K562 (cell line): ENCODE measurements around the gene PRKD2. TPM values are rescaled to one million over a fixed set of nuclear protein-coding genes. Genes with fewer than 3 reads are reported as not detected.

Experiments
- ARID4B ChIP-seq: sonication (generic); formaldehyde crosslinking; IDR thresholded peaks from 2 replicates; pipeline ENCODE4 v1.8.0; 2022; ENCODE audit warnings: mild to moderate bottlenecking, missing genetic modification reagents
- ATF1 ChIP-seq, 2 experiments: fragments of 450-650 bp in 1 of 2; IDR thresholded peaks; 2 replicates each; pipeline ENCODE4 v1.6.1; 2016; ENCODE audit warnings: missing compliant biosample characterization in 1 of 2, missing genetic modification characterization in 1 of 2
- GABPA ChIP-seq: fragments of 200-800 bp; sonication (Bioruptor generic); conservative IDR thresholded peaks from 2 replicates; pipeline ENCODE4 v1.6.1; 2016; ENCODE audit warnings: low read depth, missing genetic modification characterization, missing compliant biosample characterization
- KDM5B ChIP-seq: fragments of 200-600 bp; sonication (generic); IDR thresholded peaks from 2 replicates; pipeline ENCODE4 v1.6.1; 2012; ENCODE audit warnings: low read depth, mild to moderate bottlenecking, moderate library complexity, low read length, control low read depth, inconsistent platforms; ENCODE audit not compliant: insufficient replicate concordance
- MTF1 ChIP-seq: fragments of 250-450 bp; sonication (Bioruptor Pico); IDR thresholded peaks from 2 replicates; pipeline ENCODE4 v1.9.0; 2021; ENCODE audit warnings: moderate library complexity, mild to moderate bottlenecking, inconsistent platforms, borderline replicate concordance
- NFIX ChIP-seq: fragments of 250-450 bp; sonication (Bioruptor Pico); IDR thresholded peaks from 2 replicates; pipeline ENCODE4 v1.4.0; 2020; ENCODE audit warnings: low read depth, mild to moderate bottlenecking, moderate library complexity
- NR0B1 ChIP-seq: fragments of 450-650 bp; IDR thresholded peaks from one replicate; pipeline ENCODE4 v1.6.1; 2018; ENCODE audit warnings: mild to moderate bottlenecking, moderate library complexity; ENCODE audit not compliant: partially characterized antibody
- TAF1 ChIP-seq: IDR thresholded peaks from 2 replicates; pipeline ENCODE4 v1.6.1; 2011; ENCODE audit warnings: mild to moderate bottlenecking, low read length, moderate library complexity; ENCODE audit not compliant: insufficient read depth, control insufficient read depth, severe bottlenecking; ENCODE audit errors: extremely low read depth
- TFAP4 ChIP-seq: sonication (generic); formaldehyde crosslinking; IDR thresholded peaks from 2 replicates; pipeline ENCODE4 v1.8.0; 2022; ENCODE audit warnings: missing genetic modification reagents, mild to moderate bottlenecking, moderate library complexity, borderline replicate concordance
- WHSC1 ChIP-seq: IDR thresholded peaks from one replicate; pipeline ENCODE4 v1.6.1; 2012; ENCODE audit warnings: low read length, control low read depth, inconsistent platforms
- ZBTB17 ChIP-seq: fragments of 450-650 bp; formaldehyde crosslinking; IDR thresholded peaks from 2 replicates; pipeline ENCODE4 v1.4.0; 2020; ENCODE audit warnings: mild to moderate bottlenecking
- ZNF134 ChIP-seq: fragments of 250-450 bp; sonication (Bioruptor Pico); conservative IDR thresholded peaks from 2 replicates; pipeline ENCODE4 v1.4.0; 2020
- ZNF395 ChIP-seq: fragments of 200-800 bp; sonication (Bioruptor generic); IDR thresholded peaks from 2 replicates; pipeline ENCODE4 v1.6.1; 2017; ENCODE audit warnings: missing genetic modification characterization, missing compliant biosample characterization
- ZNF408 ChIP-seq: fragments of 250-450 bp; sonication (Bioruptor Pico); IDR thresholded peaks from 2 replicates; pipeline ENCODE4 v1.4.0; 2020; ENCODE audit warnings: low read depth, mild to moderate bottlenecking, moderate library complexity
- ZNF507 ChIP-seq: conservative IDR thresholded peaks from 2 replicates; pipeline ENCODE4 v1.6.1; 2017; ENCODE audit warnings: missing genetic modification characterization, missing compliant biosample characterization
- ZNF551 ChIP-seq: fragments of 250-450 bp; sonication (Bioruptor Pico); IDR thresholded peaks from 2 replicates; pipeline ENCODE4 v1.5.0; 2021; ENCODE audit warnings: mild to moderate bottlenecking, moderate library complexity
- ZNF583 ChIP-seq: fragments of 250-450 bp; sonication (Bioruptor Pico); IDR thresholded peaks from 2 replicates; pipeline ENCODE4 v1.4.0; 2020
- ZNF764 ChIP-seq: fragments of 250-450 bp; sonication (Bioruptor Pico); IDR thresholded peaks from 2 replicates; pipeline ENCODE4 v1.4.0; 2020; ENCODE audit warnings: low read depth, mild to moderate bottlenecking, moderate library complexity
- polyA plus RNA-seq, 8 experiments: library from polyadenylated mRNA; depleted of rRNA in 4 of 8; stranded (reverse) in 5 of 8; unstranded in 3 of 8; fragments of >200 nt; fragmentation: Nextera tagmentation in 2 of 8; fragmentation: Illumina TruSeq in 1 of 8; extraction: Ambion mirVana in 2 of 8; extraction: Trizol in 1 of 8; gene quantifications; 2 replicates each; pipeline versions ENCODE4 v1.2.1 to v1.2.3, GENCODE V29; 2011 to 2014; ENCODE audit warnings: inconsistent platforms in 1 of 8, missing spikeins in 1 of 8
- total RNA-seq, 7 experiments: library from RNA; depleted of rRNA in 6 of 7; stranded (reverse); fragments of >200 nt in 6 of 7; fragmentation: Illumina TruSeq in 2 of 7; extraction: Trizol in 2 of 7; gene quantifications; 2 replicates each; pipeline versions ENCODE4 v1.2.1 to v1.2.3, GENCODE V29; 2011 to 2021; ENCODE audit warnings: low replicate concordance in 1 of 7
- TF ChIP-seq, protein P1 (sequence below): sonication (generic); formaldehyde crosslinking; IDR thresholded peaks from 2 replicates; pipeline ENCODE4 v1.9.0; 2022; ENCODE audit warnings: mild to moderate bottlenecking, missing genetic modification reagents

Gene PRKD2
- total and polyA plus RNA-seq, 9 of the 15 experiments (the other 6 are each of a cell fraction or from before 2014, with no cell fraction given), result 1.8 to 60.0 (median 15.0) TPM

GRCh38 chr19:46745521-46746280 is 28.8 kb upstream of the PRKD2 start, which contains the start of gene FKRP (continued):
- TF ChIP-seq ZNF507 (tag) (no peak), ZNF764 (CRISPR knock-in tag) (no peak), ARID4B (peak; percentile 78), KDM5B (peak; percentile 17), ZNF583 (CRISPR knock-in tag) (0 out of 2 replicates have a peak, but pooled peaks have one; percentile 21), WHSC1 (no peak), MTF1 (no peak), NFIX (no peak), ATF1 (CRISPR knock-in tag; IDR thresholded peaks at IDR 0.05) (no peak), ATF1 (tag; IDR thresholded peaks at IDR 0.05) (no peak), TFAP4 (peak; percentile 89), ZNF551 (CRISPR knock-in tag) (no peak), ZNF134 (no peak), GABPA (tag) (peak; percentile 42; the same call in 1 of the 2 replicates), ZBTB17 (CRISPR knock-in tag) (no peak), TAF1 (peak; percentile 90), ZNF395 (CRISPR knock-in tag) (peak; percentile 80), ZNF408 (CRISPR knock-in tag) (no peak), NR0B1 (no peak)
- TF ChIP-seq, protein P1, sequence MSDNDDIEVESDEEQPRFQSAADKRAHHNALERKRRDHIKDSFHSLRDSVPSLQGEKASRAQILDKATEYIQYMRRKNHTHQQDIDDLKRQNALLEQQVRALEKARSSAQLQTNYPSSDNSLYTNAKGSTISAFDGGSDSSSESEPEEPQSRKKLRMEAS (CRISPR knock-in tag), result peak; percentile 45; the same call in 1 of the 2 replicates
